ENCODE results near the gene KRT86. TPM values are rescaled to one million over a fixed set of nuclear protein-coding genes. Genes with fewer than 3 reads are reported as not detected.

Gene KRT86
- total and polyA plus RNA-seq, 12 donors = 0.61 to 6.2 (median 1.3) TPM; not detected in 2

GRCh38 chr12:52347016-52347415 is 72.6 kb downstream of the KRT86 start:
- 81 to 84% (median 83%) methylated on average over 4 to 9 of the region's 9 CpGs for WGBS, 4 donors
- H3K4me3 ChIP-seq = no peak overlapping the region
- H3K27me3 ChIP-seq = no peaks in the 10 kb centered on the region
- TF ChIP-seq CTCF (IDR thresholded peaks at IDR 0.05) (no peak), POLR2A (IDR thresholded peaks at IDR 0.05) (no peak)
- no peak for DNase-seq
- H3K36me3 ChIP-seq (replicated peaks in 1 of 2) = no peaks in the 10 kb centered on the region
- no peaks in the 10 kb centered on the region for H3K4me1 ChIP-seq (replicated peaks in 1 of 2)
- intact Hi-C loops (cut with DNase I) = no loop called here
- no peak overlapping the region for H3K27ac ChIP-seq
- H3K9me3 ChIP-seq (replicated peaks in 1 of 3) = no peaks in the 10 kb centered on the region

GRCh38 chr12:52347551-52348510 is 73.4 kb downstream of the KRT86 start:
- H3K4me1 ChIP-seq (replicated peaks in 1 of 2) = no peaks in the 10 kb centered on the region
- H3K4me3 ChIP-seq = no peak overlapping the region
- no peak overlapping the region for H3K27ac ChIP-seq
- WGBS, 4 donors = 69 to 75% (median 73%) methylated on average over 12 to 16 of the region's 16 CpGs
- intact Hi-C loops (cut with DNase I) = no loop called here
- H3K36me3 ChIP-seq (replicated peaks in 1 of 2) = no peaks in the 10 kb centered on the region
- peaks cover 5% of the 10 kb centered on the region for H3K27me3 ChIP-seq
- no peak for DNase-seq
- TF ChIP-seq POLR2A (IDR thresholded peaks at IDR 0.05) = no peak
- no peak for TF ChIP-seq CTCF (IDR thresholded peaks at IDR 0.05)
- H3K9me3 ChIP-seq (replicated peaks in 1 of 3) = no peaks in the 10 kb centered on the region

- H3K9me3 ChIP-seq (replicated peaks in 1 of 3) = no peaks in the 10 kb centered on the region
- no peak overlapping the region for H3K27ac ChIP-seq
- intact Hi-C loops (cut with DNase I) = no loop called here
Observed at GRCh38 chr12:52349196-52349595, 74.8 kb downstream of the KRT86 start.

More at GRCh38 chr12:52349196-52349595, 74.8 kb downstream of the KRT86 start:
- Histone ChIP-seq H3K36me3 (replicated peaks in 1 of 2) (no peaks in the 10 kb centered on the region), H3K27me3 (peaks cover 7% of the 10 kb centered on the region), H3K4me3 (no peak overlapping the region), H3K4me1 (replicated peaks in 1 of 2) (no peaks in the 10 kb centered on the region)
- TF ChIP-seq POLR2A (IDR thresholded peaks at IDR 0.05) (no peak), CTCF (IDR thresholded peaks at IDR 0.05) (no peak)
- no peak for DNase-seq
- 48 to 74% (median 70%) methylated on average over 6 of the region's 6 CpGs for WGBS, 4 donors
